HG03060 (cell line): ENCODE measurements around the gene OR13F1.
"Not testable (repeated sequence)": the region's sequence is repeated elsewhere in the genome, so short reads cannot be mapped to it uniquely, and the experiment has no call there.

Experiments used
- ATAC-seq: cut with Tn5 transposase; IDR thresholded peaks from one replicate; pipeline ENCODE4 v1.9.1; 2021; ENCODE audit warnings: low read depth, moderate number of reproducible peaks; ENCODE audit not compliant: unreplicated experiment

Gene OR13F1, protein sequence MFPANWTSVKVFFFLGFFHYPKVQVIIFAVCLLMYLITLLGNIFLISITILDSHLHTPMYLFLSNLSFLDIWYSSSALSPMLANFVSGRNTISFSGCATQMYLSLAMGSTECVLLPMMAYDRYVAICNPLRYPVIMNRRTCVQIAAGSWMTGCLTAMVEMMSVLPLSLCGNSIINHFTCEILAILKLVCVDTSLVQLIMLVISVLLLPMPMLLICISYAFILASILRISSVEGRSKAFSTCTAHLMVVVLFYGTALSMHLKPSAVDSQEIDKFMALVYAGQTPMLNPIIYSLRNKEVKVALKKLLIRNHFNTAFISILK

DNA sequence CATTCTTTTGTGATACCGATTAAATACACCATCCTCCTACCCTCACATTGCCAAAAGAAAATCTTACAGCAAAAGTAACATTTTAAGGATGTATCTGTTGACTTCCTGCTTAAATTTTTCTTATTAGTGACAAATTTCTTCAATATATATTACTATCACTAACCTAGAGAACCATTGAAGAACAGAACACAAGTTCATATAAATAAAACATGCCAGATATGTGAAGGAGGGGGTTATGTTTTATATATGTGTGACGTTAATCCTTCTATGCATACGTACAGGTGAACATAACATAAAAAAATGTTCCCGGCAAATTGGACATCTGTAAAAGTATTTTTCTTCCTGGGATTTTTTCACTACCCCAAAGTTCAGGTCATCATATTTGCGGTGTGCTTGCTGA lies at the start of gene OR13F1:
OR13F1 (plus strand) TSS at position 301 of the 400 bp plus-strand sequence; CDS start at position 301, 0 bp downstream.
- ATAC-seq: no peak

DNA sequence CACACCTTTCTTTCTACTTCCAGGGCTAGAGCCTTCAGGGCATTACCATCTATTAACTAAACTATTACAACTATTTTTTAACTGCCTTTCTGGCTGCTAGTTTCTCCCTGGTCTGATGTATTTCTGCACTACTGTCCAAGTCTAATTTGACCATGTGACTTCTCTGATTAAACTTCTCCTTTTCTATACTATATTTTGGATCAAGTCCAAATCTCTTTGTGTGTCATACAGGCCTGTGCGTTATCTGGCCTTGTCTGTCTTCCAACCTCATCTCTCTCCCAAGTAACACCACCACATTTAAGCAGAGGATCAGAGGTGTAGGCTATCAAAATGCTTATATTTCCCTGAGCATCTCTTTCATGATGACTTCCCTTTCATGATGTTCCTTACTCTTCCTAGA lies 47.2 kb upstream of the OR13F1 start:
- ATAC-seq: no peak

DNA sequence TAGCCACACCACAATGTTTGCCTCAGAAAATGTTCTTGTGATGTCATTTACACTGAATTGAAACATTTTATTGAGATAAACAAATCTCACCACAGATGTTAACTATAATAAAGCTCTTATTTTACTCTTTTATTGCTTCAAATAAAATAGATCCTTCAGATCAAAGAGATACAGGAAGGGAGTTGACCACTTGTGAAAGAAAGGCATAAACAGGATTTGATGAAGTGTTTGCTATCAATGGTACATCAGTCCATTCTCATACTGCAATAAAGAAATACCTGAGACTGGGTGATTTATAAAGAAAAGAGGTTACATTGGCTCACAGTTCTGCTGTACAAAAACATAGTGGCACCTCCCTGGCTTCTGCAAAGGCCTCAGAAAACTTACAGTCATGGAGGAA lies 40.2 kb upstream of the OR13F1 start:
- no peak for ATAC-seq

DNA sequence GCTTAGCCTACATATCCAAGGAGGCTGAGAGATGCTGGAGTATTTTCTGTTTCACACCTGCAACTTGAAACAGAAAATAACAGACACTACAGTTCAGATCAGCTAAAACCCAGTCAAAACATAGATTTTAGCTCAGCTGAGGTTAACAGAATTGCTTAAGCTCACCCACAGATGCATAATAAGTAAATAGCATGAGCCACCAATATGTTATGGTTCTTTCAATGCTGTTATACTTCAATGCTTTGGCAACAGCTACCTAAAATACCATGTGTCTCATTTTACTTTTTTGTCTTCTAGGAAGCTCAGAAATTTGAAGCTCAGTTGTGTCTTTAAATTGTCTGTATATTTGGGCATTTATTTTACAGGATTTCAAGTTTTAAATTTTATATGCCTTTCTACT lies 35.8 kb upstream of the OR13F1 start:
- ATAC-seq: no peak

DNA sequence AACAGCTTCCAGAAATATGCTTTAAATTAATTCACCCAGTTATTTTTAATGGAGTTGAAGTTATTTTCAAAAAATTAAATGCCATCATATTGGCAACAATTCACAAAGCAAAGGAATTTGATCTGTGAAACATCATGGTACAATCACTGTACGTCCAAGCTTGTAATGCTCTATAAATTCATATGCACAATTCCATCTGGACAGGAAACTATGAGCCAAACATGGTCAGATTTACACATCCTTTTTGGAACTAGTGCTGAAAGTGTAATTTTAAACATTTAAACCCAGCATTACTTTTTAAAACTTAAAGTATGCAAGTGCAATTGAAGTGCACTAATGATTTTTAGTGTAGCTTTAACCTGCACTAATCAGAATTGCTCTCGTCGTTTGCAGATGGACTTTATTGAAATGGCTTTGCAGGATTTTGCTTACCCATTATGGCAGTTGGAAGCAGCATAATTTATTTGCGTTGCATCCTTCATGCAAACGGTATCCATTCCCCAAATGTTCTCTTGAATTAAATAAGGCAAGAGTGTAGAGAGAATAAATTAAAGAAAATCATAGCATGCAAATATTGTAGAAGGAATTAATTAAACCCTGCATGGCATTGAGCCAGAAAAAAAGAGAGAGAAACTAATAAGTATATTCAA lies 21.0 kb upstream of the OR13F1 start:
- no peak for ATAC-seq

DNA sequence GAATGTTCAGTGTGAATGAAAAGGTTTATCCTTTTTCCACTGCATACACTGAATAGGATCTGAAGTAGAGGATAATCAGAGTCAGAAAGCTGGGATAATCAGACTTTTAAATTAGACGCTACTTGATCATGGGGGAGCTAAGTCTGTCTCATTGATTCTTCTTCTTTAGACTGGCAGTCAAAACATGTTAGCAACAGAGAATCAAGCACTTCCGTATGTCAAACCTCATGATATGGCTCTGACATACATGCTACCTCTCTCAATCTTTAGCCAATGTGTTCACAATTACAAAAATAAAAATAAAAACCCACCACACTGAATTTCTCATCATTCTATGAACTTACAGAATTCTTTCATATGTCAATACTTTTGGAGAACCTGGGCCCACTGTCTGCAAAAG lies 19.0 kb upstream of the OR13F1 start:
- ATAC-seq: no peak

DNA sequence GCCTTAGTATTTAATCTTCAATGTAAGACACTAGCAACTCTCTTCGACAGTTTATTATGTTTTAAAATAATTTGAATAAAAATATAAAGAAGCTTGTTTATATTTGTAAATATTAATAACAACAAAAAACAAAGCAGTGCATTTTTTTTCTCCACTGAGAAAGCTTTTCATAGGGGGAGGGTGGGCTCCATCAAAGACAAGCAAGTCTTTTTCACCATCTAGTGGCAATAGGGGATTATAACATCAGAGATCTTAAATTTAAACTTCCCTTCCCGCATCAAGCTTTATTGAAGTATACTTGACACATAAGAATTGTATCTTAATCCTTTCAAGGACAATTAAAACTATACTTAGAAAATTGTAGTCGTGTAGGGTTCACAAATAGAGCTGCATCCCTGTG lies 9.3 kb upstream of the OR13F1 start:
- no peak for ATAC-seq

DNA sequence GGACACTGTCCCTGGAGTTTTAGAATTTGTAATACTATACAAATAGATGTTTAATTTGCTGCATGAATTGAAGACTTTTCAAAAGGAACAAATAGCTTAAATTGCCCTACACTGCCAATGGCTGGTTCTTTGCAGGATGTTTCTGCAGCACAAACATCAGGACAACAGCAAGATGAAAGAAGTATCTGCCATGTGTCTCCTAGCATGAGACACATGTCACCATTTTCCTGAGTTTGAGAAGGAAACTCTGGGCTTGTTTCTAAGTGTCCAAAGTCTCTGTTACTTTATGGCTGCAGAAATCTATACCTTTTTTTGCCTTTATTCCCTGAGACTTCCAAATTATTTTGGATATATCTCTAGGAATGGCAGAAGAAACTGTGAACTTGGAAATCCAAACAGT lies 623 bp upstream of the OR13F1 start:
- no peak for ATAC-seq

DNA sequence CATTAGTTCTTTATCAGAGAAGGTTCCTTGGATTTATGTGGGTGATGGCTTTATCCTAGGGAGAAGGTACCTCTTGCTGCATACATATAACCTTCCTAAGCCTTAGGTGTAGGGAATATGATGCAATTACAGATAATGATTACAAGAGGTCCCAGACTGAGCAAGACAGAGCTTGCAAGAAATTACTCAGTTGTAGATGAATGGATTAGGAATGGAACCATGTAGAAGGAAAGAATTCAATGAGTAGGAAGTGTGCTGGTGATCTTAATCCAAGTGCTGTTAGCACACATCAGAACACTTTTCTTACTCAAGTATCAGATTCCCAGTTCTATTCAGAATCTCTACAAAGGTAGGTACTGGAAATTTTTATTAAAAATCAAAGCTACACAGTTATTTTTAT lies 2.5 kb downstream of the OR13F1 start:
- no peak for ATAC-seq

DNA sequence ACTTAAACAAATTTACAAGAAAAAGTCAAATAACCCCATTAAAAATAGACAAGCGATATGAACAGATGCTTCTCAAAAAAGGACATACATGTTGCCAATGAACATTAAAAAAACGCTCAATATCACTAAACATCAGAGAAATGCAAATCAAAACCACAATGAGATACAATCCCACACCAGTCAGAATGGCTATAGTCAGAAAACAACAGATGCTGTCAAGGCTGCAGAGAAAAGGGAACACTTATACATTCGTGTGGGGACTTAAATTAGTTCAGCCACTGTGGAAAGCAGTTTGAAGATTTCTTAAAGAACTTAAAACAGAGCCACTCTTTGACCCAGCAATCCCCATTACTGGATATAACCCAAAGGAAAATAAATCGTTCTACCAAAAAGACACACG lies 10.8 kb downstream of the OR13F1 start:
- ATAC-seq: no peak

DNA sequence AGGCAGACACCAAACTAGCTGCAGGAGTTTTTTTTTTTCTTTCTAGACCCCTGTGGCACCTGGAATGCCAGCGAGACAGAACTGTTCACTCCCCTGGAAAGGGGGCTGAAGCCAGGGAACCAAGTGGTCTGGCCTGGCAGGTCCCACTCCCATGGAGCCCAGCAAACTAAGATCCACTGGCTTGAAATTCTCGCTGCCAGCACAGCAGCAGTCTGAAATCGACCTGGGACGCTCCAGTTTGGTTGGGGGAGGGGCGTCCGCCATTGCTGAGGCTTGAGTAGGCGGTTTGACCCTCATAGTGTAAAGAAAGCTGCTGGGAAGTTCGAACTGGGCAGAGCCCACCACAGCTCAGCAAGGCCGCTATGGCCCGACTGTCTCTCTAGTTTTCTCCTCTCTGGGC lies 16.2 kb downstream of the OR13F1 start:
- ATAC-seq: not testable (repeated sequence)

DNA sequence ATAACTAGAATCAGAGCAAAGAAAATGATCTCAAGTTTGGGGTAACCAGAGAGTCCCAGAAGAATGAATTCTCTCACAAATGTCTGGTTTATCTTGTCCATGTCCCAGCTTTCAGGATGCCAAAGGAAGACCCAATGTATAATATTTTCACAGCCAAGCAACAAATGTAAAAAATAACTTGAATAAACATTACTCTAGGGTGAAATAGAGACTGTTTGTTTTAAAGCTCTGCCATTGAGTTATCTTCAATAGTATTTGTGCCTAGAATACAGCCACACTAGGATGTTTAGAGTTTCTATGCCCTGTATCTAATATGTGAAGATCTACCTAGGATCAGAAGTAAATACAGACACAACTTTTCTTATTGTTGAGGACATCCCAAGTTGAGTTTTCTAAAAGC lies 23.0 kb downstream of the OR13F1 start, which contains the start of gene OR13C4:
OR13C4 (minus strand) TSS at position 101 of the 400 bp plus-strand sequence; CDS start at position 101, 0 bp downstream.
- ATAC-seq: no peak

DNA sequence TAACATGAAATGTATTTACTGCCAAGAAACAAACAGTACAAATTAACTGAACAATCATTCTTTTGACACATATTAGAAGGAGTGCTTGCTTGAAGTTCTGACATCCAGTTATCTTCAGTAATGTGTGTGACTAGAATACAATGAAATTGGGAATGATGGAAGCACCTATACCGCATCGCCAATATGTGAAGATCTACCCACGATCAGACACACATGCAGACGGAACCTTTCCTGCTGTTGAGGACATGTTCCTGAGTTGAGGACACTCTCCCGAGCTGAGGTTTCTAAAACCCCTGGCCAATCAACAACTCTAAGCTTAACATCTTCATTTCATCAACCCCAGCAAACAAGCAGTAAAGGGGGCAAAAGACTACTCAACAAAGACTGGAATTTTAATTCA lies 32.7 kb downstream of the OR13F1 start, which contains the start of gene OR13C3:
OR13C3 (minus strand) TSS at position 101 of the 400 bp plus-strand sequence. CDS start 133 bp downstream, outside the sequence.
- ATAC-seq: no peak

DNA sequence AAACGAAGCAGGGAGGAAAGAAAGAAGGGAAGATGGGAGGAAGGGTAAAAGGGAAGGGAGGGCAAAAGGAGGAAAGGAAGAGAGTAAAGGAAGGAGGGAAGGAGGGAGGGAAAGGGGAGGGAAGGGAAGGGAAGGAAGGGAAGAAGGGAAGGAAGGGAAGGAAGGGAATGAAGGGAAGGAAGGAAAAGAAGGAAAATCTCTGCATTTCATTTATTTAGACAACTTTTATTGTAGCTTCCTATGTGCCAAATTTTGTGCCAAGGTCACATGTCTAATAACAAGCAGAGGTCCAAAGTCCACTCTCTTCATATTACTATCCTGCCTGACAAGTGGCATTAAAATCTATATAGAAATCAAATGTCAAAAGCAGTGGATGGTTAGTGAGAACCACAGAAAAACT lies 35.2 kb downstream of the OR13F1 start:
- ATAC-seq: no peak

DNA sequence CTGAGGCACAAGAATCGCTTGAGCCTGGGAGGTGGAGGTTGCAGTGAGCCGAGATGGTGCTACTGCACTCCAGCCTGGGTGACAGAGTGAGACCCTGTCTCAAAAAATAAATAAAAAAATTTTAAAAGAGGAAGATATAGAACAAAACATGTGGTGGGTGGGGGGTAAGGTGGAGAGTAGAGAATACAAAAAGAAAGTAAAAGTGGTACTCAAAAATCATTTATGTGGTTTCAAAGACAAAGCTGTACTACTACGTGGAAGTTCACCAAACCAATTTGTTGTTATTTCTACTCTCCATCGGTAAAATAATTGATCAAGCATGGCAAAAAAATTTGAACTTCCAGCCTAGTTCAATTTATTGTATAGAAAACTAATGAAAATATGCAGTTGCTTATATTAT lies 40.6 kb downstream of the OR13F1 start:
- ATAC-seq: no peak

DNA sequence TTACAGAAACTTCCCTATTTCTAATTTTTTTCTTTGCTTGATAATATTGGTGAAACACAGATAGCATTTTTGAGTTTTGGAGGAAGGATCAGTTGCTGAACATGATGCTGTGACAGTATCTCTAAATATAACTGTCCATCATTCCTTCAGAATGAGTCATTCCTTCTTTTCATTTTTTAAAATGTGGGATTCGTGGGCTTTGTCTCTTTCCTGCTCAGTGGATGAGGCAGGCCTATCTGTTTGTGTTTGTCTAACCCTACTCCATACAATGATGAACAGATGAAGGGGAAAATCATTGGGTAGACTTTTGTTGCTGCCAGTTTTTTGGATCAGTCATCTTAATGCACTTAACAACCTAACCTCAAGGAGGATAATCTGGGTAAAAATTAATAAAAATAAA lies 49.2 kb downstream of the OR13F1 start:
- no peak for ATAC-seq
